SK-N-SH treated with all-trans-retinoic acid at 6 μM for 48 hours (cell line): ENCODE measurements around the gene SNRK.

ENCODE experiments used
- ATAC-seq: fragments of 200-7000 bp; cut with Tn5 transposase; 3 replicates; pipeline ENCODE4 v1.9.1; 2020; ENCODE audit warnings: mild to moderate bottlenecking, moderate library complexity
- CREB5 ChIP-seq: fragments of 250-450 bp; sonication (Bioruptor Pico); IDR thresholded peaks from 2 replicates; pipeline ENCODE4 v1.5.1; 2020; ENCODE audit warnings: low read depth, mild to moderate bottlenecking, moderate library complexity
- CSRNP3 ChIP-seq: fragments of 250-450 bp; sonication (Bioruptor Pico); IDR thresholded peaks from 2 replicates; pipeline ENCODE4 v1.5.1; 2021; ENCODE audit warnings: mild to moderate bottlenecking, moderate library complexity
- GLIS3 ChIP-seq: fragments of 250-450 bp; sonication (Bioruptor Pico); IDR thresholded peaks from 2 replicates; pipeline ENCODE4 v1.5.0; 2020; ENCODE audit warnings: mild to moderate bottlenecking, moderate library complexity
- ISL1 ChIP-seq: fragments of 250-450 bp; sonication (Bioruptor Pico); IDR thresholded peaks from 2 replicates; pipeline ENCODE4 v2.1.2; 2022; ENCODE audit warnings: mild to moderate bottlenecking, moderate library complexity
- OSR1 ChIP-seq: fragments of 250-450 bp; sonication (Bioruptor Pico); IDR thresholded peaks from 2 replicates; pipeline ENCODE4 v1.8.0; 2022; ENCODE audit warnings: moderate library complexity, mild to moderate bottlenecking, inconsistent platforms
- PATZ1 ChIP-seq: fragments of 250-450 bp; sonication (Bioruptor Pico); IDR thresholded peaks from 2 replicates; pipeline ENCODE4 v1.8.0; 2020; ENCODE audit warnings: mild to moderate bottlenecking, moderate library complexity, borderline replicate concordance
- POU6F1 ChIP-seq: fragments of 250-450 bp; sonication (Bioruptor Pico); IDR thresholded peaks from 2 replicates; pipeline ENCODE4 v1.8.0; 2021; ENCODE audit warnings: low read depth, mild to moderate bottlenecking, moderate library complexity, borderline replicate concordance
- RARB ChIP-seq: fragments of 250-450 bp; sonication (Bioruptor Pico); IDR thresholded peaks from 2 replicates; pipeline ENCODE4 v1.8.0; 2021; ENCODE audit warnings: mild to moderate bottlenecking, moderate library complexity
- SNAI2 ChIP-seq: fragments of 250-450 bp; sonication (Bioruptor Pico); IDR thresholded peaks from 2 replicates; pipeline ENCODE4 v1.5.0; 2020; ENCODE audit warnings: mild to moderate bottlenecking, moderate library complexity
- TCF4 ChIP-seq: fragments of 250-450 bp; sonication (Bioruptor Pico); IDR thresholded peaks from 2 replicates; pipeline ENCODE4 v1.8.0; 2021; ENCODE audit warnings: mild to moderate bottlenecking, moderate library complexity, borderline replicate concordance
- TOX ChIP-seq: fragments of 250-450 bp; sonication (Bioruptor Pico); IDR thresholded peaks from 2 replicates; pipeline ENCODE4 v1.8.0; 2021; ENCODE audit warnings: mild to moderate bottlenecking, moderate library complexity, borderline replicate concordance
- TSHZ2 ChIP-seq: fragments of 250-450 bp; sonication (Bioruptor Pico); IDR thresholded peaks from 2 replicates; pipeline ENCODE4 v1.5.0; 2020; ENCODE audit warnings: mild to moderate bottlenecking, moderate library complexity
- ZC3H10 ChIP-seq: fragments of 250-450 bp; sonication (Bioruptor Pico); IDR thresholded peaks from 2 replicates; pipeline ENCODE4 v1.5.1; 2021; ENCODE audit warnings: mild to moderate bottlenecking, moderate library complexity
- ZFP3 ChIP-seq: fragments of 250-450 bp; sonication (Bioruptor Pico); IDR thresholded peaks from 2 replicates; pipeline ENCODE4 v1.5.0; 2020; ENCODE audit warnings: mild to moderate bottlenecking, moderate library complexity
- ZFP30 ChIP-seq: fragments of 450-650 bp; formaldehyde crosslinking; IDR thresholded peaks from 2 replicates; pipeline ENCODE4 v1.5.0; 2022; ENCODE audit warnings: mild to moderate bottlenecking, moderate library complexity
- ZNF565 ChIP-seq: fragments of 450-650 bp; formaldehyde crosslinking; conservative IDR thresholded peaks from 2 replicates; pipeline ENCODE4 v1.5.0; 2020; ENCODE audit warnings: low read depth, mild to moderate bottlenecking, moderate library complexity
- ZNF70 ChIP-seq: fragments of 450-650 bp; formaldehyde crosslinking; IDR thresholded peaks from 2 replicates; pipeline ENCODE4 v1.5.0; 2020; ENCODE audit warnings: mild to moderate bottlenecking, moderate library complexity
- ZNF8 ChIP-seq: fragments of 450-650 bp; formaldehyde crosslinking; IDR thresholded peaks from 2 replicates; pipeline ENCODE4 v1.5.0; 2020; ENCODE audit warnings: mild to moderate bottlenecking, moderate library complexity

Gene SNRK

GRCh38 chr3:43338295-43338694 is 52.0 kb downstream of the SNRK start:
- no peak for ATAC-seq
- TF ChIP-seq CSRNP3 (CRISPR knock-in tag) (no peak), TSHZ2 (CRISPR knock-in tag) (no peak), ZC3H10 (CRISPR knock-in tag) (no peak), CREB5 (CRISPR knock-in tag) (no peak), ZNF8 (CRISPR knock-in tag) (no peak), ZNF70 (no peak), SNAI2 (CRISPR knock-in tag) (no peak), TCF4 (CRISPR knock-in tag) (no peak), ZFP30 (CRISPR knock-in tag) (no peak), PATZ1 (CRISPR knock-in tag) (no peak), ISL1 (CRISPR knock-in tag) (no peak), ZFP3 (CRISPR knock-in tag) (no peak), OSR1 (CRISPR knock-in tag) (no peak), RARB (CRISPR knock-in tag) (no peak)

GRCh38 chr3:43340403-43340802 is 54.1 kb downstream of the SNRK start:
- ATAC-seq: no peak

More at GRCh38 chr3:43340403-43340802, 54.1 kb downstream of the SNRK start:
- TF ChIP-seq OSR1 (CRISPR knock-in tag) (no peak), GLIS3 (CRISPR knock-in tag) (no peak), ZFP30 (CRISPR knock-in tag) (no peak), ZNF70 (no peak), CSRNP3 (CRISPR knock-in tag) (no peak), TOX (no peak), ZNF565 (no peak), ZC3H10 (CRISPR knock-in tag) (no peak), TCF4 (CRISPR knock-in tag) (no peak), POU6F1 (CRISPR knock-in tag) (no peak), SNAI2 (CRISPR knock-in tag) (no peak), TSHZ2 (CRISPR knock-in tag) (no peak), RARB (CRISPR knock-in tag) (no peak), ZNF8 (CRISPR knock-in tag) (no peak)
- TF ChIP-seq, all 23 proteins: peak for 0
